Neuronal stem cell (in vitro differentiated cells): ENCODE data around the gene PIM2.
A peak's percentile ranks its signal among the peaks of the same experiment; 100 is the strongest.

Source experiments
- DNase-seq: peaks from one replicate; pipeline ENCODE4 v3.0.0-alpha.2; 2013; ENCODE audit warnings: low spot score
- H2AFZ ChIP-seq: one replicate; pipeline ENCODE4 v1.6.1; 2013; ENCODE audit warnings: mild to moderate bottlenecking, low read length, inconsistent platforms
- H2AK5ac ChIP-seq: 2 replicates; pipeline ENCODE4 v1.6.1; 2013; ENCODE audit warnings: low read depth, mild to moderate bottlenecking, inconsistent platforms, low read length, moderate library complexity, mixed read lengths
- H2BK120ac ChIP-seq: 2 replicates; pipeline ENCODE4 v1.6.1; 2013; ENCODE audit warnings: low read depth, mild to moderate bottlenecking, inconsistent platforms, low read length, moderate library complexity, mixed read lengths
- H2BK12ac ChIP-seq: one replicate; pipeline ENCODE4 v1.6.1; 2013; ENCODE audit warnings: low read length, inconsistent platforms
- H2BK15ac ChIP-seq: 2 replicates; pipeline ENCODE4 v1.6.1; 2013; ENCODE audit warnings: mild to moderate bottlenecking, low read length, inconsistent platforms, mixed read lengths
- H2BK5ac ChIP-seq: one replicate; pipeline ENCODE4 v1.6.1; 2013; ENCODE audit warnings: inconsistent platforms, mild to moderate bottlenecking, low read length, moderate library complexity
- H3K14ac ChIP-seq: one replicate; pipeline ENCODE4 v1.6.1; 2013; ENCODE audit warnings: low read length, inconsistent platforms
- H3K18ac ChIP-seq: 2 replicates; pipeline ENCODE4 v1.6.1; 2013; ENCODE audit warnings: low read length, inconsistent platforms
- H3K23ac ChIP-seq: 2 replicates; pipeline ENCODE4 v1.6.1; 2013; ENCODE audit warnings: low read depth, mild to moderate bottlenecking, mixed read lengths, low read length, inconsistent platforms; ENCODE audit not compliant: poor library complexity
- H3K27ac ChIP-seq: replicated peaks from 3 replicates; pipeline ENCODE4 v1.5.1; 2013; ENCODE audit warnings: low read length, inconsistent platforms
- H3K27me3 ChIP-seq, 3 experiments: 2 replicates each; pipeline ENCODE4 v1.6.1; 2013; ENCODE audit warnings: low read length in 3 of 3, mild to moderate bottlenecking in 2 of 3, inconsistent platforms in 1 of 3, low read depth in 1 of 3, mixed read lengths in 1 of 3, moderate library complexity in 1 of 3; ENCODE audit not compliant: control insufficient read depth in 3 of 3, insufficient read depth in 3 of 3
- H3K36me3 ChIP-seq, 2 donors: replicated peaks in 1 of 2; 2 replicates each; pipeline ENCODE4 v1.6.1; 2013; ENCODE audit warnings: low read length in 2 of 2; ENCODE audit not compliant: control insufficient read depth in 2 of 2, insufficient read depth in 2 of 2
- H3K4ac ChIP-seq: 2 replicates; pipeline ENCODE4 v1.6.1; 2013; ENCODE audit warnings: inconsistent platforms, mild to moderate bottlenecking, low read length, moderate library complexity
- H3K4me1 ChIP-seq, 2 donors: 1 replicate in 1 of 2; 2 replicates in 1 of 2; pipeline ENCODE4 v1.6.1; 2013; ENCODE audit warnings: low read length in 2 of 2, low read depth in 1 of 2; ENCODE audit not compliant: control insufficient read depth in 2 of 2, insufficient read depth in 1 of 2
- H3K4me2 ChIP-seq: one replicate; pipeline ENCODE4 v1.6.1; 2013; ENCODE audit warnings: mild to moderate bottlenecking, low read length, inconsistent platforms; ENCODE audit not compliant: insufficient read depth, poor library complexity, severe bottlenecking
- H3K4me3 ChIP-seq, 2 donors: 2 replicates each; pipeline ENCODE4 v1.5.1; 2013; ENCODE audit warnings: low read length in 2 of 2, mild to moderate bottlenecking in 2 of 2, inconsistent platforms in 1 of 2, moderate library complexity in 1 of 2
- H3K79me1 ChIP-seq: one replicate; pipeline ENCODE4 v1.6.1; 2013; ENCODE audit warnings: low read depth, mild to moderate bottlenecking, inconsistent platforms, low read length, moderate library complexity
- H3K9ac ChIP-seq: one replicate; pipeline ENCODE4 v1.6.1; 2013; ENCODE audit warnings: mild to moderate bottlenecking, low read depth, low read length, inconsistent platforms; ENCODE audit not compliant: poor library complexity
- H3K9me3 ChIP-seq, 2 donors: replicated peaks in 1 of 2; 2 replicates each; pipeline versions ENCODE3 to v1.6.1; 2013; ENCODE audit warnings: low read length in 2 of 2, mild to moderate bottlenecking in 2 of 2, inconsistent platforms in 1 of 2, low read depth in 1 of 2, mixed read lengths in 1 of 2, moderate library complexity in 1 of 2; ENCODE audit not compliant: control insufficient read depth in 2 of 2, insufficient read depth in 1 of 2
- H4K8ac ChIP-seq: one replicate; pipeline ENCODE4 v1.6.1; 2013; ENCODE audit warnings: low read depth, mild to moderate bottlenecking, inconsistent platforms, low read length, moderate library complexity
- H4K91ac ChIP-seq: one replicate; pipeline ENCODE4 v1.6.1; 2013; ENCODE audit warnings: low read length, low read depth, mild to moderate bottlenecking, inconsistent platforms; ENCODE audit not compliant: poor library complexity
- WGBS, 2 donors: extraction: QIAGEN DNeasy Blood & Tissue Kit; methylation state at CpG; one replicate each; pipeline ENCODE4 v1.1.7; 2013; ENCODE audit warnings: missing lambda C conversion rate in 2 of 2, mixed read lengths in 1 of 2; ENCODE audit not compliant: insufficient read length in 2 of 2, insufficient replicate concordance in 1 of 2; ENCODE audit errors: extremely low coverage in 2 of 2; 5-methylcytosine and 5-hydroxymethylcytosine counted together

PIM2 gene

GRCh38 chrX:48904180-48904579, 14.6 kb downstream of the PIM2 start:
- H2BK5ac ChIP-seq = no peak overlapping the region
- no CpG with 5 or more reads among the region's 8 CpGs for WGBS, 2 donors

GRCh38 chrX:48903290-48903689, 15.5 kb downstream of the PIM2 start:
- Histone ChIP-seq H3K18ac (no peak overlapping the region), H3K27me3 (no peaks in the 10 kb centered on the region), H3K9me3 (no peaks in the 10 kb centered on the region), H4K91ac (no peak overlapping the region), H3K79me1 (peaks cover 1% of the 10 kb centered on the region), H2AFZ (no peak overlapping the region), H4K8ac (no peak overlapping the region), H2BK12ac (no peak overlapping the region), H3K27ac (no peak overlapping the region), H3K9ac (no peak overlapping the region), H3K4me1 (peaks cover 2% of the 10 kb centered on the region in 2 donors), H2BK5ac (no peak overlapping the region), H2BK15ac (no peak overlapping the region), H3K36me3 (peaks cover 8 to 63% of the 10 kb centered on the region in 2 donors), H3K14ac (no peak overlapping the region), H3K4me3 (no peak overlapping the region), H3K23ac (no peak overlapping the region), H3K4ac (no peak overlapping the region), H3K4me2 (no peak overlapping the region), H2AK5ac (no peak overlapping the region), H2BK120ac (no peak overlapping the region)
- no CpG with 5 or more reads among the region's 6 CpGs for WGBS, 2 donors
- no peak for DNase-seq

More at GRCh38 chrX:48904180-48904579, 14.6 kb downstream of the PIM2 start:
- H2BK15ac ChIP-seq = no peak overlapping the region
- no peaks in the 10 kb centered on the region for H3K27me3 ChIP-seq
- no peaks in the 10 kb centered on the region for H3K9me3 ChIP-seq
- no peaks in the 10 kb centered on the region for H3K4me1 ChIP-seq
- H2AK5ac ChIP-seq = no peak overlapping the region
- no peak overlapping the region for H3K4me3 ChIP-seq
- H3K18ac ChIP-seq = no peak overlapping the region
- H2BK120ac ChIP-seq = no peak overlapping the region
- H3K9ac ChIP-seq = no peak overlapping the region
- no peak overlapping the region for H4K8ac ChIP-seq
- DNase-seq = no peak
- H3K4ac ChIP-seq = no peak overlapping the region
- H3K23ac ChIP-seq = no peak overlapping the region
- H4K91ac ChIP-seq = no peak overlapping the region
- H3K79me1 ChIP-seq = peaks cover 1% of the 10 kb centered on the region
- H3K27ac ChIP-seq = no peak overlapping the region
- no peak overlapping the region for H2AFZ ChIP-seq
- peaks cover 8 to 65% of the 10 kb centered on the region in 2 donors for H3K36me3 ChIP-seq
- H3K14ac ChIP-seq = no peak overlapping the region
- H3K4me2 ChIP-seq = no peak overlapping the region
- H2BK12ac ChIP-seq = no peak overlapping the region

GRCh38 chrX:48902776-48903175, 16.0 kb downstream of the PIM2 start:
- WGBS, 2 donors = no CpG with 5 or more reads among the region's 14 CpGs

GRCh38 chrX:48902135-48902534, 16.7 kb downstream of the PIM2 start:
- H3K23ac ChIP-seq = no peak overlapping the region
- H3K4ac ChIP-seq = no peak overlapping the region
- H2BK15ac ChIP-seq = no peak overlapping the region
- no peak overlapping the region for H3K14ac ChIP-seq
- no CpG with 5 or more reads among the region's 20 CpGs for WGBS, 2 donors
- no peak overlapping the region for H2AFZ ChIP-seq
- H3K4me1 ChIP-seq = peaks cover 2% of the 10 kb centered on the region in 2 donors
- H3K27ac ChIP-seq = no peak overlapping the region
- no peaks in the 10 kb centered on the region for H3K27me3 ChIP-seq
- no peak overlapping the region for H4K8ac ChIP-seq
- H2BK120ac ChIP-seq = no peak overlapping the region
- H3K9me3 ChIP-seq = no peaks in the 10 kb centered on the region
- no peak overlapping the region for H2BK5ac ChIP-seq
- H2AK5ac ChIP-seq = no peak overlapping the region
- H4K91ac ChIP-seq = no peak overlapping the region
- peak overlapping the region; percentile 21 for H3K9ac ChIP-seq
- no peak overlapping the region for H3K4me2 ChIP-seq
- H3K36me3 ChIP-seq = peaks cover 8 to 63% of the 10 kb centered on the region in 2 donors
- DNase-seq = no peak
- no peak overlapping the region for H3K4me3 ChIP-seq
- H3K79me1 ChIP-seq = peaks cover 1% of the 10 kb centered on the region
- H3K18ac ChIP-seq = no peak overlapping the region
- H2BK12ac ChIP-seq = no peak overlapping the region

More at GRCh38 chrX:48902776-48903175, 16.0 kb downstream of the PIM2 start:
- H3K9me3 ChIP-seq = no peaks in the 10 kb centered on the region
- H3K36me3 ChIP-seq = peaks cover 8 to 63% of the 10 kb centered on the region in 2 donors
- no peak overlapping the region for H2BK120ac ChIP-seq
- no peak overlapping the region for H2AK5ac ChIP-seq
- peaks cover 2% of the 10 kb centered on the region in 2 donors for H3K4me1 ChIP-seq
- no peak overlapping the region for H3K23ac ChIP-seq
- H3K14ac ChIP-seq = no peak overlapping the region
- H2AFZ ChIP-seq = no peak overlapping the region
- H3K4me3 ChIP-seq = no peak overlapping the region
- no peak overlapping the region for H2BK15ac ChIP-seq
- no peak overlapping the region for H3K4ac ChIP-seq
- no peak overlapping the region for H2BK12ac ChIP-seq
- no peak overlapping the region for H2BK5ac ChIP-seq
- H3K4me2 ChIP-seq = no peak overlapping the region
- H3K79me1 ChIP-seq = peaks cover 1% of the 10 kb centered on the region
- no peak overlapping the region for H3K18ac ChIP-seq
- H4K8ac ChIP-seq = no peak overlapping the region
- no peak for DNase-seq
- H3K9ac ChIP-seq = no peak overlapping the region
- no peaks in the 10 kb centered on the region for H3K27me3 ChIP-seq
- H3K27ac ChIP-seq = no peak overlapping the region
- no peak overlapping the region for H4K91ac ChIP-seq
